HepG2 (cell line): ENCODE results near the gene GHRL. TPM values are rescaled to one million over a fixed set of nuclear protein-coding genes. Genes with fewer than 3 reads are reported as not detected.

Experiments
- ESRRA ChIP-seq: sonication (generic); formaldehyde crosslinking; IDR thresholded peaks from 2 replicates; pipeline ENCODE4 v1.5.1; 2020; ENCODE audit warnings: mild to moderate bottlenecking, low read depth, missing genetic modification reagents
- JDP2 ChIP-seq: sonication (generic); formaldehyde crosslinking; IDR thresholded peaks from 2 replicates; pipeline ENCODE4 v1.8.1; 2022; ENCODE audit warnings: missing genetic modification reagents, borderline replicate concordance
- NFAT5 ChIP-seq: sonication (generic); formaldehyde crosslinking; IDR thresholded peaks from 2 replicates; pipeline ENCODE4 v1.4.0; 2020; ENCODE audit warnings: missing genetic modification reagents
- NFYC ChIP-seq: IDR thresholded peaks from 2 replicates; pipeline ENCODE4 v1.6.1; 2016; ENCODE audit warnings: missing genetic modification reagents, missing compliant biosample characterization
- PAWR ChIP-seq: sonication (generic); formaldehyde crosslinking; IDR thresholded peaks from 2 replicates; pipeline ENCODE4 v1.4.0; 2020; ENCODE audit warnings: missing genetic modification reagents, mild to moderate bottlenecking, borderline replicate concordance
- PPARG ChIP-seq: conservative IDR thresholded peaks from 2 replicates; pipeline ENCODE4 v1.6.1; 2016; ENCODE audit warnings: missing biosample characterization, missing genetic modification reagents
- ZFP41 ChIP-seq: sonication (generic); formaldehyde crosslinking; IDR thresholded peaks from 2 replicates; pipeline ENCODE4 v1.4.0; 2020; ENCODE audit warnings: mild to moderate bottlenecking, missing genetic modification reagents, borderline replicate concordance
- ZNF281 ChIP-seq: sonication (generic); formaldehyde crosslinking; IDR thresholded peaks from 2 replicates; pipeline ENCODE4 v1.4.0; 2020; ENCODE audit warnings: missing genetic modification reagents, borderline replicate concordance
- ZNF501 ChIP-seq: sonication (generic); formaldehyde crosslinking; IDR thresholded peaks from 2 replicates; pipeline ENCODE4 v1.5.1; 2020; ENCODE audit warnings: mild to moderate bottlenecking, moderate library complexity, missing genetic modification reagents
- ZNF549 ChIP-seq: sonication (generic); formaldehyde crosslinking; IDR thresholded peaks from 2 replicates; pipeline ENCODE4 v1.5.0; 2020; ENCODE audit warnings: missing genetic modification reagents
- ZNF772 ChIP-seq: sonication (generic); formaldehyde crosslinking; IDR thresholded peaks from 2 replicates; pipeline ENCODE4 v1.5.0; 2020; ENCODE audit warnings: mild to moderate bottlenecking, missing genetic modification reagents
- ZSCAN21 ChIP-seq: sonication (generic); formaldehyde crosslinking; IDR thresholded peaks from 2 replicates; pipeline ENCODE4 v1.8.0; 2022; ENCODE audit warnings: mild to moderate bottlenecking, missing genetic modification reagents, moderate library complexity, borderline replicate concordance
- polyA plus RNA-seq, 8 experiments: library from polyadenylated mRNA; depleted of rRNA in 3 of 8; stranded (reverse) in 7 of 8; unstranded in 1 of 8; fragments of >200 nt; fragmentation: Illumina TruSeq in 4 of 8; extraction: Trizol in 4 of 8; gene quantifications; 2 replicates each; pipeline versions ENCODE4 v1.2.1 to v1.2.3, GENCODE V29; 2011 to 2016; ENCODE audit warnings: low read depth in 4 of 8, missing spikeins in 1 of 8, mixed read lengths in 1 of 8; ENCODE audit not compliant: insufficient read depth in 1 of 8
- total RNA-seq, 5 experiments: library from RNA; depleted of rRNA; stranded (reverse); fragments of >200 nt; fragmentation: Illumina TruSeq; extraction: Trizol; gene quantifications; 2 replicates each; pipeline ENCODE4 v1.2.3, GENCODE V29; 2016; ENCODE audit warnings: low read depth in 1 of 5
- TF ChIP-seq, protein P1 (sequence below): sonication (generic); formaldehyde crosslinking; IDR thresholded peaks from 2 replicates; pipeline ENCODE4 v1.4.0; 2020; ENCODE audit warnings: mild to moderate bottlenecking, missing genetic modification reagents

GHRL gene
- total and polyA plus RNA-seq, 2 of the 13 experiments (the other 11 are each of a cell fraction or from before 2014, with no cell fraction given): 0.09 TPM; not detected in 1

- TF ChIP-seq, protein P1, sequence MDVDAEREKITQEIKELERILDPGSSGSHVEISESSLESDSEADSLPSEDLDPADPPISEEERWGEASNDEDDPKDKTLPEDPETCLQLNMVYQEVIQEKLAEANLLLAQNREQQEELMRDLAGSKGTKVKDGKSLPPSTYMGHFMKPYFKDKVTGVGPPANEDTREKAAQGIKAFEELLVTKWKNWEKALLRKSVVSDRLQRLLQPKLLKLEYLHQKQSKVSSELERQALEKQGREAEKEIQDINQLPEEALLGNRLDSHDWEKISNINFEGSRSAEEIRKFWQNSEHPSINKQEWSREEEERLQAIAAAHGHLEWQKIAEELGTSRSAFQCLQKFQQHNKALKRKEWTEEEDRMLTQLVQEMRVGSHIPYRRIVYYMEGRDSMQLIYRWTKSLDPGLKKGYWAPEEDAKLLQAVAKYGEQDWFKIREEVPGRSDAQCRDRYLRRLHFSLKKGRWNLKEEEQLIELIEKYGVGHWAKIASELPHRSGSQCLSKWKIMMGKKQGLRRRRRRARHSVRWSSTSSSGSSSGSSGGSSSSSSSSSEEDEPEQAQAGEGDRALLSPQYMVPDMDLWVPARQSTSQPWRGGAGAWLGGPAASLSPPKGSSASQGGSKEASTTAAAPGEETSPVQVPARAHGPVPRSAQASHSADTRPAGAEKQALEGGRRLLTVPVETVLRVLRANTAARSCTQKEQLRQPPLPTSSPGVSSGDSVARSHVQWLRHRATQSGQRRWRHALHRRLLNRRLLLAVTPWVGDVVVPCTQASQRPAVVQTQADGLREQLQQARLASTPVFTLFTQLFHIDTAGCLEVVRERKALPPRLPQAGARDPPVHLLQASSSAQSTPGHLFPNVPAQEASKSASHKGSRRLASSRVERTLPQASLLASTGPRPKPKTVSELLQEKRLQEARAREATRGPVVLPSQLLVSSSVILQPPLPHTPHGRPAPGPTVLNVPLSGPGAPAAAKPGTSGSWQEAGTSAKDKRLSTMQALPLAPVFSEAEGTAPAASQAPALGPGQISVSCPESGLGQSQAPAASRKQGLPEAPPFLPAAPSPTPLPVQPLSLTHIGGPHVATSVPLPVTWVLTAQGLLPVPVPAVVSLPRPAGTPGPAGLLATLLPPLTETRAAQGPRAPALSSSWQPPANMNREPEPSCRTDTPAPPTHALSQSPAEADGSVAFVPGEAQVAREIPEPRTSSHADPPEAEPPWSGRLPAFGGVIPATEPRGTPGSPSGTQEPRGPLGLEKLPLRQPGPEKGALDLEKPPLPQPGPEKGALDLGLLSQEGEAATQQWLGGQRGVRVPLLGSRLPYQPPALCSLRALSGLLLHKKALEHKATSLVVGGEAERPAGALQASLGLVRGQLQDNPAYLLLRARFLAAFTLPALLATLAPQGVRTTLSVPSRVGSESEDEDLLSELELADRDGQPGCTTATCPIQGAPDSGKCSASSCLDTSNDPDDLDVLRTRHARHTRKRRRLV: no peak
- TF ChIP-seq NFYC (CRISPR knock-in tag): no peak
- no peak for TF ChIP-seq NFAT5
- TF ChIP-seq ZNF549 (CRISPR knock-in tag): no peak
- TF ChIP-seq ZNF281: no peak
- no peak for TF ChIP-seq PAWR
- no peak for TF ChIP-seq PPARG
- no peak for TF ChIP-seq ZFP41 (CRISPR knock-in tag)
- TF ChIP-seq ESRRA: no peak
- TF ChIP-seq ZNF772 (CRISPR knock-in tag): no peak
- no peak for TF ChIP-seq ZSCAN21 (CRISPR knock-in tag)
- no peak for TF ChIP-seq JDP2 (CRISPR knock-in tag)
- TF ChIP-seq ZNF501 (CRISPR knock-in tag): no peak
Measured at GRCh38 chr3:10249833-10250232, 42.9 kb downstream of the GHRL start (continued).
